Measurements from ENCODE around the gene KRT8. TPM values are rescaled to one million over a fixed set of nuclear protein-coding genes. Genes with fewer than 3 reads are reported as not detected.
A peak's percentile ranks its signal among the peaks of the same experiment; 100 is the strongest.

KRT8 gene
- total and polyA plus RNA-seq, 8 donors, result 317 to 789 (median 586) TPM

DNA sequence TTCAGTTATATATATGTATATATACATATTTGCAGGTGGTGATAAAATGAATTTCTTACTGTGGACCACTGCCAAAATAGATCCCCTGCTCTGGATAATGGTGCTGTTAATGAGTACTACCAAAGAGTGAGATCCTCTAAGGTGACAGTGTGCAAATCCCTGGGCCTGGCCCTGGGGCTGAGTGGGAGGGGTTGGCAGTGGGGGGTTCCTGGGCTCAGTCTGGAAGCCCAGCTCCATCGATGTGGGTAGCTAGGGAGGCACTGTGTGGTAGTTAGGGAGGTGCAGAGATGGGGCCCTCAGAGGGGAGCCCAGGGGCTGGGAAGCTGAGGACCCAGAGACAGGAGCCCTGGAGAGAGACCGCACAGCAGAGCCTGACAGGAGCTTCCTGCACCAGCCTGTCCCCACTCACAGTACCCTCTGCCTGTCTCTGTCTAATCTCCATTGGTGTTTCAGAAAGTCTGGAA lies 9.1 kb downstream of the KRT8 start:
- no peak for FAIRE-seq

GRCh38 chr12:52892974-52893373 lies 11.9 kb downstream of the KRT8 start:
- DNase-seq (no peak), ATAC-seq (no peak), FAIRE-seq (no peak)
- H3K27ac ChIP-seq, result no peak overlapping the region
- peaks cover 6 to 25% (median 16%) of the 10 kb centered on the region in 3 donors for H3K4me1 ChIP-seq
- no peak overlapping the region for H3K4me3 ChIP-seq
- H3K9me3 ChIP-seq, result no peaks in the 10 kb centered on the region
- intact Hi-C loops (cut with DNase I), result loop anchor here in 1 of 3 donors (10.0 kb wide), 1 partner anchor 82 kb away; no protein-coding TSS in a partner anchor
- H3K36me3 ChIP-seq, result peaks cover 0 to 14% (median 3%) of the 10 kb centered on the region in 3 donors
- TF ChIP-seq CTCF (IDR thresholded peaks at IDR 0.05), result no peak
- H3K27me3 ChIP-seq, result no peaks in the 10 kb centered on the region

More for the DNA sequence above, 9.1 kb downstream of the KRT8 start:
- H3K4me1 ChIP-seq, result peaks cover 11 to 49% (median 29%) of the 10 kb centered on the region in 3 donors
- no peaks in the 10 kb centered on the region for H3K27me3 ChIP-seq
- WGBS, 2 donors, result 29 to 38% methylated on average over 2 of the region's 2 CpGs
- H3K4me3 ChIP-seq, result no peak overlapping the region
- intact Hi-C loops (cut with DNase I), result loop anchor here in 1 of 3 donors (10.0 kb wide), 1 partner anchor 79 kb away; no protein-coding TSS in a partner anchor
- peaks cover 0 to 40% (median 28%) of the 10 kb centered on the region in 3 donors for H3K36me3 ChIP-seq
- no peaks in the 10 kb centered on the region for H3K9me3 ChIP-seq
- peak overlapping the region; percentile 8 to 57 (median 38) for H3K27ac ChIP-seq
- no peak for TF ChIP-seq CTCF (IDR thresholded peaks at IDR 0.05)
- DNase-seq (peak in 2 of 6 donors; percentile 37 to 69), ATAC-seq (peak; percentile 27 to 39 (median 30))

- Histone ChIP-seq H3K27ac (no peak overlapping the region), H3K27me3 (no peaks in the 10 kb centered on the region), H3K4me1 (peaks cover 6 to 18% (median 16%) of the 10 kb centered on the region in 3 donors), H3K9me3 (no peaks in the 10 kb centered on the region), H3K36me3 (peaks cover 0 to 7% (median 0%) of the 10 kb centered on the region in 3 donors), H3K4me3 (no peak overlapping the region)
- FAIRE-seq (no peak), ATAC-seq (no peak), DNase-seq (no peak)
- WGBS, 2 donors, result 84 to 89% methylated on average over 5 to 7 of the region's 7 CpGs
- intact Hi-C loops (cut with DNase I), result loop anchor here in 1 of 3 donors (10.0 kb wide), 1 partner anchor 82 kb away; no protein-coding TSS in a partner anchor
- no peak for TF ChIP-seq CTCF (IDR thresholded peaks at IDR 0.05)
These were observed 12.5 kb downstream of the KRT8 start for GRCh38 chr12:52892207-52892852.

- intact Hi-C loops (cut with DNase I), result loop anchor here in 1 of 3 donors (10.0 kb wide), 1 partner anchor 84 kb away; no protein-coding TSS in a partner anchor
- ATAC-seq (no peak), DNase-seq (no peak), FAIRE-seq (no peak)
- H3K27me3 ChIP-seq, result no peaks in the 10 kb centered on the region
- no peaks in the 10 kb centered on the region for H3K36me3 ChIP-seq
- no peaks in the 10 kb centered on the region for H3K9me3 ChIP-seq
- H3K4me1 ChIP-seq, result peaks cover 5 to 11% (median 6%) of the 10 kb centered on the region in 3 donors
- no peak overlapping the region for H3K27ac ChIP-seq
- no peak for TF ChIP-seq CTCF (IDR thresholded peaks at IDR 0.05)
- no peak overlapping the region for H3K4me3 ChIP-seq
- WGBS, 2 donors, result 60 to 72% methylated on average over 2 of the region's 2 CpGs
These were observed 13.8 kb downstream of the KRT8 start for GRCh38 chr12:52891044-52891443.

- H3K27ac ChIP-seq, result no peak overlapping the region
- WGBS, 2 donors, result 96 to 98% methylated on average over 3 of the region's 3 CpGs
- intact Hi-C loops (cut with DNase I), result loop anchor here in 1 of 3 donors (10.0 kb wide), 1 partner anchor 84 kb away; no protein-coding TSS in a partner anchor
- no peak overlapping the region for H3K4me3 ChIP-seq
- no peaks in the 10 kb centered on the region for H3K9me3 ChIP-seq
- DNase-seq (no peak), FAIRE-seq (no peak), ATAC-seq (no peak)
- H3K36me3 ChIP-seq, result no peaks in the 10 kb centered on the region
- no peak for TF ChIP-seq CTCF (IDR thresholded peaks at IDR 0.05)
- peaks cover 0 to 4% (median under 1%) of the 10 kb centered on the region in 3 donors for H3K4me1 ChIP-seq
- no peaks in the 10 kb centered on the region for H3K27me3 ChIP-seq
These were observed 14.5 kb downstream of the KRT8 start for GRCh38 chr12:52890417-52890816.

Measured in pancreas (tissue), 10 donors.